GM20000 (cell line): ENCODE results near the gene NCKAP5.

Experiments
- DNase-seq: peaks from one replicate; pipeline ENCODE4 v3.0.0; 2012; ENCODE audit warnings: low spot score
- CTCF ChIP-seq: IDR thresholded peaks from 2 replicates; pipeline ENCODE4 v1.5.1; 2012; ENCODE audit warnings: mild to moderate bottlenecking, control low read depth; ENCODE audit errors: extremely low read depth, missing control alignments

The NCKAP5 gene

GRCh38 chr2:132627536-132627935, 940.7 kb downstream of the NCKAP5 start:
- TF ChIP-seq CTCF = no peak
- DNase-seq = no peak

- TF ChIP-seq CTCF = no peak
- DNase-seq = no peak
These were observed 945.0 kb downstream of the NCKAP5 start for GRCh38 chr2:132623096-132623839.
